Neural progenitor cell (in vitro differentiated cells): ENCODE measurements around the gene EP400.

Experiments
- CTCF ChIP-seq: fragments of 200-600 bp; sonication (generic); IDR thresholded peaks from 2 replicates; pipeline ENCODE4 v1.5.1; 2017; ENCODE audit warnings: antibody characterized with exemption, mild to moderate bottlenecking
- EZH2 ChIP-seq: fragments of 200-600 bp; sonication (generic); IDR thresholded peaks from 2 replicates; pipeline ENCODE4 v1.6.1; 2017; ENCODE audit warnings: antibody characterized with exemption, mild to moderate bottlenecking, moderate library complexity

GRCh38 chr12:131921866-131922769 lies 27.6 kb upstream of the EP400 start:
- TF ChIP-seq CTCF: no peak
- TF ChIP-seq EZH2: no peak
